Ovary (tissue), 3 donors: Measurements from ENCODE around the gene PDIA6.
A peak's percentile ranks its signal among the peaks of the same experiment; 100 is the strongest.

Source experiments
- CTCF ChIP-seq, 3 donors: fragments of 450-650 bp in 2 of 3; fragments of 200-600 bp in 1 of 3; IDR thresholded peaks; one replicate each; pipeline versions ENCODE4 v1.5.1 to v1.8.0; 2016 to 2022; ENCODE audit warnings: antibody characterized with exemption in 3 of 3, mild to moderate bottlenecking in 1 of 3
- EP300 ChIP-seq: sonication (generic); formaldehyde crosslinking; IDR thresholded peaks from one replicate; pipeline ENCODE4 v1.6.1; 2017; ENCODE audit warnings: antibody characterized with exemption
- POLR2A ChIP-seq: fragments of 450-650 bp; IDR thresholded peaks from one replicate; pipeline ENCODE4 v1.6.1; 2017; ENCODE audit warnings: antibody characterized with exemption, mild to moderate bottlenecking, moderate library complexity
- donor health status: DM: no; HTN: no; CAD: no.

- peak; percentile 77 to 96 (median 83) for TF ChIP-seq CTCF (IDR thresholded peaks at IDR 0.05)
- TF ChIP-seq POLR2A, result no peak
- TF ChIP-seq EP300, result no peak
Measured at GRCh38 chr2:10832203-10832936, 19.8 kb upstream of the PDIA6 start.
